Peyer's patch (tissue), 4 donors: ENCODE results near the gene TECPR2. TPM values are rescaled to one million over a fixed set of nuclear protein-coding genes. Genes with fewer than 3 reads are reported as not detected.
A peak's percentile ranks its signal among the peaks of the same experiment; 100 is the strongest.

ENCODE experiments used
- DNase-seq, 3 donors: peaks; one replicate each; pipeline ENCODE4 v3.0.0-alpha.2; 2017 to 2019
- H3K27ac ChIP-seq, 4 donors: fragments of 200-600 bp; sonication (generic); one replicate each; pipeline ENCODE4 v1.5.1; 2016 to 2019
- H3K27me3 ChIP-seq, 2 donors: fragments of 200-600 bp; sonication (generic); one replicate each; pipeline ENCODE4 v1.5.1; 2019
- H3K36me3 ChIP-seq, 3 donors: fragments of 200-600 bp; sonication (generic); one replicate each; pipeline ENCODE4 v1.5.1; 2016 to 2019
- H3K4me1 ChIP-seq, 4 donors: fragments of 200-600 bp; sonication (generic); one replicate each; pipeline ENCODE4 v1.5.1; 2016 to 2019
- H3K4me3 ChIP-seq, 4 donors: fragments of 200-600 bp; sonication (generic); 1 replicate in 3 of 4; 2 replicates in 1 of 4; pipeline ENCODE4 v1.5.1; 2016 to 2019; ENCODE audit warnings: mild to moderate bottlenecking in 1 of 4
- H3K9me3 ChIP-seq, 4 donors: fragments of 200-600 bp; sonication (generic); one replicate each; pipeline ENCODE4 v1.5.1; 2016 to 2019; ENCODE audit warnings: mild to moderate bottlenecking in 1 of 4
- CTCF ChIP-seq, 6 experiments: fragments of 450-650 bp in 4 of 6; fragments of 200-600 bp in 2 of 6; sonication (generic) in 1 of 6; IDR thresholded peaks; one replicate each; pipeline ENCODE4 v1.5.1; 2017 to 2019; ENCODE audit warnings: antibody characterized with exemption in 6 of 6, mild to moderate bottlenecking in 3 of 6, moderate library complexity in 1 of 6
- POLR2A ChIP-seq, 2 donors: fragments of 450-650 bp; IDR thresholded peaks; one replicate each; pipeline ENCODE4 v1.5.1; 2017; ENCODE audit warnings: antibody characterized with exemption in 2 of 2, mild to moderate bottlenecking in 2 of 2, moderate library complexity in 2 of 2
- total RNA-seq, 4 donors: library from RNA; depleted of rRNA; stranded (reverse); fragments of >200 nt; gene quantifications; one replicate each; pipeline ENCODE4 v1.1.0, GENCODE V29; 2016

TECPR2 gene
- total RNA-seq, 4 donors from 2014 or later, result 21.5 to 45.3 (median 22.4) TPM

GRCh38 chr14:102430212-102430908, 67.6 kb downstream of the TECPR2 start:
- no peaks in the 10 kb centered on the region for H3K9me3 ChIP-seq
- no peaks in the 10 kb centered on the region for H3K27me3 ChIP-seq
- H3K36me3 ChIP-seq, result peaks cover 0 to 24% (median 0%) of the 10 kb centered on the region in 3 donors
- DNase-seq, result no peak
- no peak overlapping the region for H3K4me3 ChIP-seq
- TF ChIP-seq POLR2A (IDR thresholded peaks at IDR 0.05) (no peak), CTCF (IDR thresholded peaks at IDR 0.05) (no peak)
- H3K27ac ChIP-seq, result no peak overlapping the region
- no peaks in the 10 kb centered on the region for H3K4me1 ChIP-seq

GRCh38 chr14:102431751-102432150, 69.0 kb downstream of the TECPR2 start:
- no peak for DNase-seq
- Histone ChIP-seq H3K9me3 (no peaks in the 10 kb centered on the region), H3K27ac (no peak overlapping the region), H3K4me1 (no peaks in the 10 kb centered on the region), H3K27me3 (no peaks in the 10 kb centered on the region), H3K36me3 (peaks cover 0 to 24% (median 0%) of the 10 kb centered on the region in 3 donors), H3K4me3 (no peak overlapping the region)
- no peak for TF ChIP-seq POLR2A (IDR thresholded peaks at IDR 0.05)
- TF ChIP-seq CTCF (IDR thresholded peaks at IDR 0.05), result no peak

- H3K36me3 ChIP-seq, result peaks cover 0 to 11% (median 0%) of the 10 kb centered on the region in 3 donors
- H3K4me3 ChIP-seq, result no peak overlapping the region
- H3K9me3 ChIP-seq, result no peaks in the 10 kb centered on the region
- DNase-seq, result no peak
- peaks cover 0 to 11% (median 0%) of the 10 kb centered on the region in 4 donors for H3K4me1 ChIP-seq
- TF ChIP-seq POLR2A (IDR thresholded peaks at IDR 0.05) (no peak), CTCF (IDR thresholded peaks at IDR 0.05) (no peak)
- H3K27me3 ChIP-seq, result no peaks in the 10 kb centered on the region
- H3K27ac ChIP-seq, result no peak overlapping the region
Measured at GRCh38 chr14:102434647-102435175, 72.0 kb downstream of the TECPR2 start.

GRCh38 chr14:102437997-102438915, 75.5 kb downstream of the TECPR2 start:
- Histone ChIP-seq H3K27me3 (no peaks in the 10 kb centered on the region), H3K27ac (peak overlapping the region in 1 of 4 donors; percentile 32), H3K4me1 (peaks cover 0 to 26% (median 0%) of the 10 kb centered on the region in 4 donors), H3K36me3 (peaks cover 0 to 30% (median 0%) of the 10 kb centered on the region in 3 donors), H3K4me3 (peak overlapping the region in 3 of 4 donors; percentile 13 to 29 (median 18)), H3K9me3 (no peaks in the 10 kb centered on the region)
- peak in 1 of 2 donors; percentile 21 for TF ChIP-seq POLR2A (IDR thresholded peaks at IDR 0.05)
- TF ChIP-seq CTCF (IDR thresholded peaks at IDR 0.05), result peak; percentile 19 to 90 (median 70)
- peak; percentile 68 to 93 (median 93) for DNase-seq

- Histone ChIP-seq H3K27me3 (no peaks in the 10 kb centered on the region), H3K9me3 (no peaks in the 10 kb centered on the region), H3K4me3 (no peak overlapping the region), H3K36me3 (peaks cover 0 to 40% (median 0%) of the 10 kb centered on the region in 3 donors), H3K27ac (peak overlapping the region in 1 of 4 donors; percentile 7), H3K4me1 (peaks cover 0 to 31% (median 0%) of the 10 kb centered on the region in 4 donors)
- no peak for TF ChIP-seq CTCF (IDR thresholded peaks at IDR 0.05)
- no peak for TF ChIP-seq POLR2A (IDR thresholded peaks at IDR 0.05)
- no peak for DNase-seq
Measured at GRCh38 chr14:102439556-102439955, 76.8 kb downstream of the TECPR2 start.
